ENCODE results near the gene BAK1. TPM values are rescaled to one million over a fixed set of nuclear protein-coding genes. Genes with fewer than 3 reads are reported as not detected.

BAK1 gene
- total RNA-seq, 1 experiment from 2014 or later: 40.0 TPM

DNA sequence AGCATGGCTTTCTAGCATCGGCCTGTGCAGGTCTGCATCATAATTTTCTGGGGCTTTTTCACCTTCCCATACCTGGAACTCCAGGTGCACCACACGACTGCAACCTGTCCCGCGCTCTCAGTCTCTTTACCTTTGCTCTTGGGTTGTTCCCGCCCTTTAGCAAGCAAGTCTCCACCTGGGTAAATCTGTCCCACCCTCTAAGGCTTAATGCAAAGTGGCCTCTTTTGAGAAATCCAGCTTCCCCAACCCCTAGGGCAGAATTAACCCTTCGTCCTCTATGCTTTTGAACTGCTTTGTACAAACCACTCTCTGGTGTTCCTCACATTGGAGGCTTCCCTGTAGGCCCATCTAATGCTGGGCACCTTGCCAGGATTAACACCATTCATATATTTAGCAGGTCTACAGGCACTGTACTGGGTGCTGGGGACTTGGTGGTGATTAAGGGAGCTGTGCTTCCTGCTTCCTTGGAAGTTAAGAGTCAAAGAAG, 43.9 kb upstream of the BAK1 start:
- no peaks in the 10 kb centered on the region for H4K20me1 ChIP-seq (ENCODE audit: control insufficient read depth, insufficient read depth, insufficient read length)
- no peak overlapping the region for H2BK12ac ChIP-seq (ENCODE audit: insufficient read length, low read depth, low read length)
- no CpG with 5 or more reads among the region's 6 CpGs for WGBS (ENCODE audit: extremely low coverage, insufficient read length, low lambda C conversion rate)
- Mint-ChIP-seq H3K27me3 (ENCODE audit: low read depth) (peaks cover 14% of the 10 kb centered on the region), H3K36me3 (ENCODE audit: insufficient read depth in 1 of 3, low read depth in 3 of 3) (peaks cover 0 to 13% (median 7%) of the 10 kb centered on the region in 3 experiments; a peak in 3 of 7 replicates), H3K27ac (0 out of 7 replicates have a peak overlapping the region, but pooled peaks of 1 of the 3 experiments have one; percentile 44), H3K4me3 (peak overlapping the region; percentile 52 to 80), H3K4me1 (peaks cover 51 to 66% of the 10 kb centered on the region in 2 experiments), H3K9me3 (no peaks in the 10 kb centered on the region)
- no peak for TF ChIP-seq CTCF (conservative IDR thresholded peaks at IDR 0.05)
- no peak overlapping the region for H3K4me2 ChIP-seq (ENCODE audit: insufficient read depth, insufficient read length, low read length)
- no peak overlapping the region for H4K8ac ChIP-seq (replicated peaks; ENCODE audit: insufficient read length, low read depth, low read length)
- no peak overlapping the region for H3K4ac ChIP-seq (ENCODE audit: low read depth, low read length)
- H4K91ac ChIP-seq (ENCODE audit: insufficient read length, low read depth, low read length): no peak overlapping the region
- no peak overlapping the region for H3K27ac ChIP-seq (ENCODE audit: insufficient read length, low read depth, low read length)
- no peak overlapping the region for H3K18ac ChIP-seq (ENCODE audit: insufficient read length, low read depth, low read length)
- no peak overlapping the region for H3K56ac ChIP-seq (ENCODE audit: insufficient read length, low read depth, low read length)
- H3K9ac ChIP-seq (ENCODE audit: extremely low read depth, insufficient read length, low read length): no peak overlapping the region
- no peak overlapping the region for H2BK120ac ChIP-seq (ENCODE audit: low read depth, low read length, poor library complexity, severe bottlenecking)
- DNase-seq: no peak
- no peak overlapping the region for H2BK15ac ChIP-seq (ENCODE audit: low read depth, low read length)
- peaks cover 10% of the 10 kb centered on the region; the same call in 1 of the 2 replicates for H3K4me1 ChIP-seq (ENCODE audit: insufficient read depth, low read length)
- no peak overlapping the region for H3K23ac ChIP-seq (ENCODE audit: insufficient read length, low read depth, low read length)
- H4K5ac ChIP-seq (ENCODE audit: insufficient read length, low read depth, low read length): no peak overlapping the region
- no peak overlapping the region for H3T11ph ChIP-seq (ENCODE audit: low read length)
- H3K79me1 ChIP-seq (ENCODE audit: insufficient read depth, low read depth, low read length, poor library complexity, severe bottlenecking): peaks cover 5% of the 10 kb centered on the region
- no peak overlapping the region for H2BK20ac ChIP-seq (ENCODE audit: low read depth, low read length, poor library complexity, severe bottlenecking)
- no peaks in the 10 kb centered on the region for H3K27me3 ChIP-seq (ENCODE audit: insufficient read depth, low read length)
- H2BK5ac ChIP-seq (ENCODE audit: insufficient read length, low read length): no peak overlapping the region
- H3K79me2 ChIP-seq (ENCODE audit: insufficient read depth, low read length): peaks cover 3% of the 10 kb centered on the region; the same call in 1 of the 2 replicates
- peaks cover 29% of the 10 kb centered on the region for H3K23me2 ChIP-seq (ENCODE audit: insufficient read length, low read depth, low read length, poor library complexity, severe bottlenecking)
- H3K14ac ChIP-seq (ENCODE audit: insufficient read depth, low read length): no peak overlapping the region
- no peaks in the 10 kb centered on the region for H3K9me3 ChIP-seq (ENCODE audit: control insufficient read depth, low read depth, low read length)
- no peak overlapping the region for H2AK5ac ChIP-seq (ENCODE audit: insufficient read length, low read length)
- no peak overlapping the region for H2AFZ ChIP-seq (ENCODE audit: low read length)
